MM.1S (cell line): ENCODE measurements around the gene KRT12.
"Not testable (repeated sequence)": the region's sequence is repeated elsewhere in the genome, so short reads cannot be mapped to it uniquely, and the experiment has no call there.

Experiments
- DNase-seq: peaks from one replicate; pipeline ENCODE4 v3.0.0-alpha.2; 2015
- H2AFZ ChIP-seq: fragments of 300-600 bp; sonication (generic); 2 replicates; pipeline ENCODE4 v1.6.0; 2016; ENCODE audit warnings: antibody characterized with exemption, low read length
- H3F3A ChIP-seq: fragments of 300-600 bp; sonication (generic); 2 replicates; pipeline ENCODE4 v1.6.1; 2016; ENCODE audit warnings: mild to moderate bottlenecking, antibody characterized with exemption, low read length, moderate library complexity, mixed read lengths; ENCODE audit not compliant: insufficient read depth
- H3K27ac ChIP-seq: fragments of 300-600 bp; sonication (generic); 2 replicates; pipeline ENCODE4 v1.5.1; 2016; ENCODE audit warnings: mild to moderate bottlenecking, low read length
- H3K27me3 ChIP-seq: fragments of 300-600 bp; sonication (generic); replicated peaks from 2 replicates; pipeline ENCODE4 v1.6.0; 2016; ENCODE audit warnings: low read length; ENCODE audit not compliant: insufficient read depth
- H3K36me3 ChIP-seq: fragments of 300-600 bp; sonication (generic); replicated peaks from 2 replicates; pipeline ENCODE4 v1.6.1; 2016; ENCODE audit warnings: mild to moderate bottlenecking, low read length, mixed read lengths; ENCODE audit not compliant: insufficient read depth
- H3K4me1 ChIP-seq: fragments of 300-600 bp; sonication (generic); 2 replicates; pipeline ENCODE4 v1.6.1; 2016; ENCODE audit warnings: low read length, mixed read lengths
- H3K4me2 ChIP-seq: fragments of 300-600 bp; sonication (generic); 2 replicates; pipeline ENCODE4 v1.6.0; 2016; ENCODE audit warnings: low read depth, low read length
- H3K4me3 ChIP-seq: fragments of 300-600 bp; sonication (generic); 2 replicates; pipeline ENCODE4 v1.5.1; 2016; ENCODE audit warnings: low read length, mixed read lengths
- H3K79me2 ChIP-seq: fragments of 300-600 bp; sonication (generic); 2 replicates; pipeline ENCODE4 v1.6.1; 2016; ENCODE audit warnings: mixed run types, low read length, mixed read lengths
- H3K9ac ChIP-seq: fragments of 300-600 bp; sonication (generic); 2 replicates; pipeline ENCODE4 v1.6.1; 2016; ENCODE audit warnings: low read length, mixed read lengths
- H3K9me2 ChIP-seq: fragments of 300-600 bp; sonication (generic); replicated peaks from 2 replicates; pipeline ENCODE4 v1.6.1; 2016; ENCODE audit warnings: mild to moderate bottlenecking, low read length, mixed read lengths; ENCODE audit not compliant: insufficient read depth
- H3K9me3 ChIP-seq: fragments of 300-600 bp; sonication (generic); replicated peaks from 2 replicates; pipeline ENCODE4 v1.6.1; 2016; ENCODE audit warnings: mild to moderate bottlenecking, low read length, mixed read lengths; ENCODE audit not compliant: insufficient read depth
- H4K20me1 ChIP-seq: fragments of 300-600 bp; sonication (generic); 2 replicates; pipeline ENCODE4 v1.6.1; 2016; ENCODE audit warnings: mild to moderate bottlenecking, low read length, moderate library complexity, mixed read lengths; ENCODE audit not compliant: insufficient read depth
- EZH2 ChIP-seq: fragments of 300-600 bp; sonication (generic); optimal IDR thresholded peaks from 2 replicates; pipeline ENCODE3; 2017; ENCODE audit warnings: low read depth, mild to moderate bottlenecking, antibody characterized with exemption, low read length, mixed read lengths
- EZH2phosphoT487 ChIP-seq: fragments of 300-600 bp; sonication (generic); IDR thresholded peaks from 2 replicates; pipeline ENCODE4 v1.6.1; 2018; ENCODE audit warnings: antibody characterized with exemption, low read length
- TF ChIP-seq, protein P1 (sequence below): fragments of 300-600 bp; sonication (generic); IDR thresholded peaks from 2 replicates; pipeline ENCODE4 v1.5.1; 2016; ENCODE audit warnings: antibody characterized with exemption, low read length, mixed read lengths

KRT12 gene

DNA sequence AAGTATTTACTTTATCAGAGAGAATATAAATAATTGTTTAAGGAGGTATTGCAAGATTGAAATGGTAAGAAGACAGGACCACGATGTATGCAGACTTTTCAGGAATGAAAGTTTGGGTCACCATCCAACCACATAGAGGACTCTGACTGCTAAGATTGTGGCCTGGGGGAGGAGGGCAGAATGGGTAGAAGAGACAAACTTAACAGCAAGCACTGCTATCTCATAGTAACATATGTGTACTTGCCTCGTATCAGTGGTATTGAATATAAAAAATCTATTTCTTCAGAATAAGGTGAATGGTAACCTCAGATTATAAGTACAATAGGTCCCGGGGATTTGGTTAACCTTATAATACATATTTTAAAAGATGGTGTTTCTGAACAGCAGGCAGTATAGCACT, 50.5 kb downstream of the KRT12 start:
- Histone ChIP-seq H3K9me3 (no peaks in the 10 kb centered on the region), H3K9me2 (no peaks in the 10 kb centered on the region), H2AFZ (no peak overlapping the region), H3F3A (peaks cover 21% of the 10 kb centered on the region), H3K79me2 (peaks cover 10% of the 10 kb centered on the region; the same call in 1 of the 2 replicates), H3K9ac (no peak overlapping the region), H4K20me1 (no peaks in the 10 kb centered on the region), H3K27ac (no peak overlapping the region), H3K27me3 (no peaks in the 10 kb centered on the region), H3K4me3 (no peak overlapping the region), H3K4me1 (0 out of 2 replicates have a peak, but pooled peaks cover 8% of the 10 kb centered on the region), H3K36me3 (no peaks in the 10 kb centered on the region), H3K4me2 (no peak overlapping the region)
- DNase-seq, result no peak
- TF ChIP-seq EZH2phosphoT487 (no peak), EZH2 (no peak)
- TF ChIP-seq, protein P1, sequence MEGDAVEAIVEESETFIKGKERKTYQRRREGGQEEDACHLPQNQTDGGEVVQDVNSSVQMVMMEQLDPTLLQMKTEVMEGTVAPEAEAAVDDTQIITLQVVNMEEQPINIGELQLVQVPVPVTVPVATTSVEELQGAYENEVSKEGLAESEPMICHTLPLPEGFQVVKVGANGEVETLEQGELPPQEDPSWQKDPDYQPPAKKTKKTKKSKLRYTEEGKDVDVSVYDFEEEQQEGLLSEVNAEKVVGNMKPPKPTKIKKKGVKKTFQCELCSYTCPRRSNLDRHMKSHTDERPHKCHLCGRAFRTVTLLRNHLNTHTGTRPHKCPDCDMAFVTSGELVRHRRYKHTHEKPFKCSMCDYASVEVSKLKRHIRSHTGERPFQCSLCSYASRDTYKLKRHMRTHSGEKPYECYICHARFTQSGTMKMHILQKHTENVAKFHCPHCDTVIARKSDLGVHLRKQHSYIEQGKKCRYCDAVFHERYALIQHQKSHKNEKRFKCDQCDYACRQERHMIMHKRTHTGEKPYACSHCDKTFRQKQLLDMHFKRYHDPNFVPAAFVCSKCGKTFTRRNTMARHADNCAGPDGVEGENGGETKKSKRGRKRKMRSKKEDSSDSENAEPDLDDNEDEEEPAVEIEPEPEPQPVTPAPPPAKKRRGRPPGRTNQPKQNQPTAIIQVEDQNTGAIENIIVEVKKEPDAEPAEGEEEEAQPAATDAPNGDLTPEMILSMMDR, result no peak

- H3F3A ChIP-seq, result peaks cover 21% of the 10 kb centered on the region
- H3K9me2 ChIP-seq, result no peaks in the 10 kb centered on the region
- peaks cover 10% of the 10 kb centered on the region; the same call in 1 of the 2 replicates for H3K79me2 ChIP-seq
- H3K27ac ChIP-seq, result no peak overlapping the region
- H3K9me3 ChIP-seq, result no peaks in the 10 kb centered on the region
- H3K4me2 ChIP-seq, result no peak overlapping the region
- H3K4me1 ChIP-seq, result 0 out of 2 replicates have a peak, but pooled peaks cover 8% of the 10 kb centered on the region
- no peak overlapping the region for H3K4me3 ChIP-seq
- no peak for DNase-seq
- H3K9ac ChIP-seq, result no peak overlapping the region
- no peaks in the 10 kb centered on the region for H4K20me1 ChIP-seq
- no peak overlapping the region for H2AFZ ChIP-seq
- H3K27me3 ChIP-seq, result no peaks in the 10 kb centered on the region
- no peak for TF ChIP-seq EZH2
- no peak for TF ChIP-seq EZH2phosphoT487
- TF ChIP-seq, protein P1, result no peak
- H3K36me3 ChIP-seq, result no peaks in the 10 kb centered on the region
Observed at GRCh38 chr17:40815381-40815780, 51.6 kb downstream of the KRT12 start.

- not testable (repeated sequence) for H3K36me3 ChIP-seq, DNase-seq, H3K4me3 ChIP-seq, H3K79me2 ChIP-seq, H3K27ac ChIP-seq, H3K4me2 ChIP-seq, H4K20me1 ChIP-seq, H3K4me1 ChIP-seq, H3K9ac ChIP-seq, H2AFZ ChIP-seq, H3K9me3 ChIP-seq, H3K9me2 ChIP-seq, H3K27me3 ChIP-seq
- peaks cover 15% of the 10 kb centered on the region for H3F3A ChIP-seq
Observed at GRCh38 chr17:40814657-40815056, 52.4 kb downstream of the KRT12 start.

GRCh38 chr17:40813804-40814203, 53.2 kb downstream of the KRT12 start:
- no peaks in the 10 kb centered on the region for H3K27me3 ChIP-seq

More at GRCh38 chr17:40813804-40814203, 53.2 kb downstream of the KRT12 start:
- Histone ChIP-seq H3K9me2 (no peaks in the 10 kb centered on the region), H3F3A (peaks cover 8% of the 10 kb centered on the region), H3K4me1 (0 out of 2 replicates have a peak, but pooled peaks cover 4% of the 10 kb centered on the region), H3K4me3 (no peak overlapping the region), H3K36me3 (no peaks in the 10 kb centered on the region), H2AFZ (no peak overlapping the region), H4K20me1 (no peaks in the 10 kb centered on the region), H3K79me2 (peaks cover 10% of the 10 kb centered on the region; the same call in 1 of the 2 replicates), H3K27ac (no peak overlapping the region), H3K9me3 (no peaks in the 10 kb centered on the region), H3K9ac (no peak overlapping the region), H3K4me2 (no peak overlapping the region)
- no peak for DNase-seq
- TF ChIP-seq EZH2phosphoT487, result no peak
- no peak for TF ChIP-seq EZH2
- TF ChIP-seq, protein P1, result no peak
